ENCODE results near the gene AGPAT2.

The AGPAT2 gene

DNA sequence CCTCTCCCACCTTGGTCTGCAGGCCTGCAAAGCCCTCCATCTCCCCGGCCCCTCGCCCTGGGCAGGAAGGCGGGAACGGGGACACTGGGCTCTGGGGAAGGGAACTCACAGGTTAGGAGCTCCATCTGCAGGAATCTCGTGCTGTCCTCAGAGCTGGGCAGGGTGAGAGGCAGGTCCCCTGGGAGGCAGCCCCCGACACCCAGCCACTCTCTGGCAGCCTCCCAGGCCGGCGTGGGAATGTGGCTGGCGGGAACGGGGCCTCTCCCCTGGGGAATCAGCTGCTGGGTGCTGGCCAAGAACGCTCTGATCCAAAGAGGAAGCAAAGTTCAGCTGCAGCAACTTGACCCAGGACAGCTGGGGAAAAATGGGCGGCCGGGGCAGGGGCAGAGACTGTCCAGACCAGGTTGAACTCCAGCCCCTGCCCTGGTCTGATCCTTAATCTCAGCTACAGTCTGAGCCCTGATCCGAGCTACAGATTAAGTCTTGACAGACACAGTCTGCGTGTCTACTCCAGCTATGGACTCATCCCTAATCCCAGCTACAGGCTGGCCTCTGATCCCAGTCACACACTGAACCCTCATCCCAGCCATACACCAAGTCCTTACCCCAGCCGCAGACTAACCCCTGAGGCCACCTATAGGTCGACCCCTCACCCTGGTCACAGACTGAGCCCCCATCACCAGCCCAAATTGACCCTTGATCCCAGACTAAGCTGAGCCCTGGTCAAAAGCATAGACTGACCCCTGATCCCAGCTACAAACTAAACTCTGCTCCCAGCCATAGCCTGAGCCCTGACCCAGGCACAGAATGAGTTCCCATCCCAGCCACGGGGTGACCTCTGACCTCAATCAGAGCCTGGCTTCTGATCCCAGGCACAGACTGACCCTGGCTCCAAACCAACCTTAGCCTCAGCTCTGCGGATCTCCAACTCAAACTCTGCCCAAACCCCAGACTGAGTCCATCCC lies 61.9 kb downstream of the AGPAT2 start:
- peak; percentile 8 for DNase-seq (ENCODE audit: low spot score)

DNA sequence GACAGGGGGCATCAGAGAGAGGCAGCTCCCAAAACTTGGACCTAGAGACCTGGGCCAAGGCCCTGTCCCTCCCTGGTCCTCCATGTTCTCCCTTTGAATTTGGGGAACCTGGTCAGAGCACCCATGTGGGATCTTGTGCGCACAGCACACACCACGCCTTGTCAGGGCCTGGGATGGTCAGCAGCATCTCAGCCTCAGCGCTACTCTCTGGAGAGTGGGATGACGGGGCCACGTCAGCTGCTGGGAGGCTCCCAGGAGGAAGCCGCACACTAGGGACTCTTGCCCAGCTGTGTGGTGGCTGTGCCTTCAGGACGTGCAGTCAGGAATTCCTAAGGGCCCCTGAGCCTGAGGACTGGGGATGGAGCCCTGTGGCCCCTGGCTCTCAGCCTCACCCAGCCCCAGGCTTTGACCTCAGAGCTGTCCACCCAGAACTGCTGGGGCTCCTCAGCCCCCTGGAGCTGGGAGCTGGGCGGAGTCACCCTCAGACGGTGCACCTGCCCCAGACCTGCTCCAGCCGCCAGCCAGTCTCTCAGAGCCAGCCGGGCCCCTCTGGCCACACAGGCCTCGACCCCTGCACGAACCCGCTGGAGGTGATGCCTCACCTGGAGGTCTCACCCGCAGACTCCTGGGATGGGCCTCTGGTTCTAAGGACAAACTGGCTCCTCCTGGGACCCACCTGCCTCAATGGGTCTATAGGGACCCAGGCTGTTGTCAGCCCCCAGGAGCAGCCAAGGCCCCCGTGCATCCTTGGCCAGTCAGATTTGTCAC lies 62.9 kb downstream of the AGPAT2 start:
- DNase-seq (ENCODE audit: low spot score): no peak

DNA sequence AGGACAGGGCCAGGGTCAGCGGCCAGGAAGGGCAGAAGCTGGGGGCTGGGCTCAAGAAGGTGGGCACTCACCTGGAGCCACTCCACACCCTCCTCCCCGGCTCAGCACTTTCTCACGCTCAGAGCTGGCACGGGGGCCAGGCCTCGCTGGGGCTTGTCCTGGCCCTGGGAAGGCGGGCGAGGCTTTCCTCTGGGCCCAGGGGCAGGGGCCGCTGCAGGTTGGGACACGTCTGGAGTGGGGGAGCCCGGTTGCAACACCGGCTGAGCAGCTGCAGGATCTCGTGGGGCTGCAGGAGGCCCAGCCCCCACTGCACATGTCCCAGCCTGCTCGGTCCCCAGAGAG lies 63.4 kb downstream of the AGPAT2 start:
- DNase-seq (ENCODE audit: low spot score): no peak
